Gastrocnemius medialis (tissue), 4 donors: Measurements from ENCODE around the gene BTBD10.

Experiments used
- POLR2A ChIP-seq, 2 donors: fragments of 450-650 bp; IDR thresholded peaks; one replicate each; pipeline ENCODE4 v1.6.1; 2017; ENCODE audit warnings: antibody characterized with exemption in 2 of 2, mild to moderate bottlenecking in 2 of 2, moderate library complexity in 2 of 2
- TF ChIP-seq, protein P1 (sequence below), 5 experiments: fragments of 450-650 bp in 3 of 5; fragments of 200-600 bp in 2 of 5; sonication (generic) in 2 of 5; IDR thresholded peaks in 4 of 5; conservative IDR thresholded peaks in 1 of 5; 1 replicate in 4 of 5; 2 replicates in 1 of 5; pipeline ENCODE4 v1.5.1; 2016 to 2019; ENCODE audit warnings: antibody characterized with exemption in 5 of 5, mild to moderate bottlenecking in 3 of 5, moderate library complexity in 3 of 5

DNA sequence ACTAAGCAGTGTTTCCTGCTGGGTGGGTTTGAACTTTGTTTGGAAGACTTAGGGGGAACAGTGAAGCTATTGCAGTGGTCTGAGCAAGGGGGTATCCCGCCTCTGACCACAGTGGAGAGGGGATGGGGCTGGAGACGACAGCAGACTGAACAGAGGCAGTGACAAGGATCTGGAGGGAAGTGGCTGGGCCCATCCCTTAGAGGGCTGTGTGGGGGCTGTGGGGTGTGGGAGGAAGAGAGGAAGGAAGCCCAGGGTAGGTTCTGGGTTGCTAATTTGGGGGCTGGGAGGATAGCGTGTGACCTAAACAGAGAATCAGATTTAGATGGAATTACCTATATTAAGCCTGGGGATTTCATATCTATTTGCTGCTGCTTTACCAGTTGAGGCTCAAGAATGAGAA, 114.7 kb downstream of the BTBD10 start:
- TF ChIP-seq POLR2A (IDR thresholded peaks at IDR 0.05): no peak
- TF ChIP-seq, protein P1, sequence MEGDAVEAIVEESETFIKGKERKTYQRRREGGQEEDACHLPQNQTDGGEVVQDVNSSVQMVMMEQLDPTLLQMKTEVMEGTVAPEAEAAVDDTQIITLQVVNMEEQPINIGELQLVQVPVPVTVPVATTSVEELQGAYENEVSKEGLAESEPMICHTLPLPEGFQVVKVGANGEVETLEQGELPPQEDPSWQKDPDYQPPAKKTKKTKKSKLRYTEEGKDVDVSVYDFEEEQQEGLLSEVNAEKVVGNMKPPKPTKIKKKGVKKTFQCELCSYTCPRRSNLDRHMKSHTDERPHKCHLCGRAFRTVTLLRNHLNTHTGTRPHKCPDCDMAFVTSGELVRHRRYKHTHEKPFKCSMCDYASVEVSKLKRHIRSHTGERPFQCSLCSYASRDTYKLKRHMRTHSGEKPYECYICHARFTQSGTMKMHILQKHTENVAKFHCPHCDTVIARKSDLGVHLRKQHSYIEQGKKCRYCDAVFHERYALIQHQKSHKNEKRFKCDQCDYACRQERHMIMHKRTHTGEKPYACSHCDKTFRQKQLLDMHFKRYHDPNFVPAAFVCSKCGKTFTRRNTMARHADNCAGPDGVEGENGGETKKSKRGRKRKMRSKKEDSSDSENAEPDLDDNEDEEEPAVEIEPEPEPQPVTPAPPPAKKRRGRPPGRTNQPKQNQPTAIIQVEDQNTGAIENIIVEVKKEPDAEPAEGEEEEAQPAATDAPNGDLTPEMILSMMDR (IDR thresholded peaks at IDR 0.05 in 4 of 5, conservative IDR thresholded peaks at IDR 0.05 in 1 of 5): no peak
